Ascending aorta (tissue), 2 donors: ENCODE results near the gene CHPF. TPM values are rescaled to one million over a fixed set of nuclear protein-coding genes. Genes with fewer than 3 reads are reported as not detected.

Source experiments
- DNase-seq, 2 donors: peaks; one replicate each; pipeline ENCODE4 v3.0.0-alpha.2; 2019; ENCODE audit warnings: low spot score in 2 of 2
- H3K27ac ChIP-seq, 2 donors: fragments of 200-600 bp; sonication (generic); one replicate each; pipeline ENCODE4 v1.5.1; 2016 to 2017; ENCODE audit warnings: mild to moderate bottlenecking in 1 of 2
- H3K27me3 ChIP-seq: fragments of 200-600 bp; sonication (generic); one replicate; pipeline ENCODE4 v1.5.1; 2017
- H3K36me3 ChIP-seq, 2 donors: fragments of 200-600 bp; sonication (generic); one replicate each; pipeline ENCODE4 v1.5.1; 2016
- H3K4me1 ChIP-seq, 2 donors: fragments of 200-600 bp; sonication (generic); one replicate each; pipeline ENCODE4 v1.5.1; 2016 to 2017; ENCODE audit warnings: mild to moderate bottlenecking in 1 of 2
- H3K4me3 ChIP-seq, 2 donors: fragments of 200-600 bp; sonication (generic); one replicate each; pipeline ENCODE4 v1.5.1; 2016 to 2017; ENCODE audit warnings: mild to moderate bottlenecking in 1 of 2
- H3K9me3 ChIP-seq, 2 donors: fragments of 200-600 bp; sonication (generic); one replicate each; pipeline ENCODE4 v1.5.1; 2016
- intact Hi-C: fragments of 100-400 bp; cut with DNase I; formaldehyde crosslinking; loops from one replicate; pipeline ENCODE4 v1.15.1; 2023
- total RNA-seq: library from RNA; depleted of rRNA; stranded (reverse); fragments of >200 nt; gene quantifications from one replicate; pipeline ENCODE4 v1.1.0, GENCODE V29; 2016
- TF ChIP-seq, protein P1 (sequence below), 3 experiments: fragments of 200-600 bp in 2 of 3; fragments of 450-650 bp in 1 of 3; sonication (generic) in 2 of 3; IDR thresholded peaks; one replicate each; pipeline ENCODE4 v1.5.1; 2016 to 2019; ENCODE audit warnings: antibody characterized with exemption in 3 of 3, mild to moderate bottlenecking in 1 of 3, moderate library complexity in 1 of 3

The CHPF gene
- total RNA-seq, 1 donor from 2014 or later = 249 TPM

DNA sequence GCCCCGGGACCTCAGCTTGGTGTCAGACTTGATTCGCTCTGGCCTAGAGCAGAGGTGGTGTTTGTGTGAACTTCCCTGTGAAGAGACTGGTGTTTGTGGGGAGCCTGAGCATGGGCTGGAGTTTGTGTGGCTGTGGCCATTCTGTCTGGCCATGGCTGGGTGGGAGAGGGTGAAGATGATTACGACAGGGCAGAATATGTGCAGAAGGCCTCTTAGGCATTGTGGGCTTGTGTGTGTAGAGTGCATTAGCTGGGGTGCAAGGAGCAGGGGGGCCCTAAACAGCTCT, 17.2 kb upstream of the CHPF start:
- intact Hi-C loops = no loop called here
- Histone ChIP-seq H3K4me3 (no peak overlapping the region), H3K4me1 (no peaks in the 10 kb centered on the region), H3K9me3 (no peaks in the 10 kb centered on the region), H3K36me3 (peaks cover 18 to 40% of the 10 kb centered on the region in 2 donors), H3K27ac (no peak overlapping the region), H3K27me3 (no peaks in the 10 kb centered on the region)
- no peak for DNase-seq
- TF ChIP-seq, protein P1, sequence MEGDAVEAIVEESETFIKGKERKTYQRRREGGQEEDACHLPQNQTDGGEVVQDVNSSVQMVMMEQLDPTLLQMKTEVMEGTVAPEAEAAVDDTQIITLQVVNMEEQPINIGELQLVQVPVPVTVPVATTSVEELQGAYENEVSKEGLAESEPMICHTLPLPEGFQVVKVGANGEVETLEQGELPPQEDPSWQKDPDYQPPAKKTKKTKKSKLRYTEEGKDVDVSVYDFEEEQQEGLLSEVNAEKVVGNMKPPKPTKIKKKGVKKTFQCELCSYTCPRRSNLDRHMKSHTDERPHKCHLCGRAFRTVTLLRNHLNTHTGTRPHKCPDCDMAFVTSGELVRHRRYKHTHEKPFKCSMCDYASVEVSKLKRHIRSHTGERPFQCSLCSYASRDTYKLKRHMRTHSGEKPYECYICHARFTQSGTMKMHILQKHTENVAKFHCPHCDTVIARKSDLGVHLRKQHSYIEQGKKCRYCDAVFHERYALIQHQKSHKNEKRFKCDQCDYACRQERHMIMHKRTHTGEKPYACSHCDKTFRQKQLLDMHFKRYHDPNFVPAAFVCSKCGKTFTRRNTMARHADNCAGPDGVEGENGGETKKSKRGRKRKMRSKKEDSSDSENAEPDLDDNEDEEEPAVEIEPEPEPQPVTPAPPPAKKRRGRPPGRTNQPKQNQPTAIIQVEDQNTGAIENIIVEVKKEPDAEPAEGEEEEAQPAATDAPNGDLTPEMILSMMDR (IDR thresholded peaks at IDR 0.05) = no peak

GRCh38 chr2:219560037-219560892, 16.7 kb upstream of the CHPF start:
- H3K9me3 ChIP-seq = no peaks in the 10 kb centered on the region
- intact Hi-C loops = no loop called here
- peaks cover 18 to 43% of the 10 kb centered on the region in 2 donors for H3K36me3 ChIP-seq
- DNase-seq = no peak
- no peaks in the 10 kb centered on the region for H3K27me3 ChIP-seq
- H3K4me1 ChIP-seq = no peaks in the 10 kb centered on the region
- TF ChIP-seq, protein P1 (IDR thresholded peaks at IDR 0.05) = peak in 2 of 3 experiments; percentile 83 to 91
- no peak overlapping the region for H3K4me3 ChIP-seq
- H3K27ac ChIP-seq = no peak overlapping the region

GRCh38 chr2:219559156-219559915, 15.7 kb upstream of the CHPF start:
- Histone ChIP-seq H3K9me3 (no peaks in the 10 kb centered on the region), H3K27ac (no peak overlapping the region), H3K4me3 (no peak overlapping the region), H3K27me3 (no peaks in the 10 kb centered on the region), H3K36me3 (peaks cover 16 to 43% of the 10 kb centered on the region in 2 donors), H3K4me1 (no peaks in the 10 kb centered on the region)
- intact Hi-C loops = no loop called here
- DNase-seq = no peak
- TF ChIP-seq, protein P1 (IDR thresholded peaks at IDR 0.05) = no peak

- Histone ChIP-seq H3K27ac (no peak overlapping the region), H3K9me3 (no peaks in the 10 kb centered on the region), H3K4me1 (peaks cover 1 to 4% of the 10 kb centered on the region in 2 donors), H3K36me3 (peaks cover 4 to 32% of the 10 kb centered on the region in 2 donors), H3K27me3 (no peaks in the 10 kb centered on the region), H3K4me3 (no peak overlapping the region)
- TF ChIP-seq, protein P1 (IDR thresholded peaks at IDR 0.05) = no peak
- intact Hi-C loops = no loop called here
- DNase-seq = no peak
Observed at GRCh38 chr2:219557791-219558785, 14.5 kb upstream of the CHPF start.

DNA sequence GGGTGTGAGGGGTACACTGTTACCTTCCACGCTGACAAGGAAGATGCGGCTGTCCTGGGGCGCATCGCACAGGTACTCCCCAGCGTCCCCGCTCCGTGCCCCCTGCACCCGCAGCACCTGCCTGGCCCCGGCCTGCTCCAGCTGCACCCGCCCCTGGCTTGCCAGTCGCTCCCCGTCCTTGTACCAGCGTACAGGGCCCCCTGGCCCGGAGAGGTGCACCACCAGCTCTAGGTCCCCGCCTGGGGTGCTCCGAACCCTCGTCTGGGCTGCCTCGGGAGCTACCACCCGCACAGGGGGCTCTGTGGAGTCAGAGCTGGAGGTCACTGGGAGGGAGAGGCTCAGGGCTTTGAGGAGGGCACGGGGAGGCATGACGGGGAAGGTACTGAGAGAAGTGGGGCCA, 13.7 kb upstream of the CHPF start:
- Histone ChIP-seq H3K4me3 (no peak overlapping the region), H3K27me3 (no peaks in the 10 kb centered on the region), H3K36me3 (peaks cover 0 to 24% of the 10 kb centered on the region in 2 donors), H3K4me1 (peaks cover 6 to 8% of the 10 kb centered on the region in 2 donors), H3K27ac (no peak overlapping the region), H3K9me3 (no peaks in the 10 kb centered on the region)
- no peak for DNase-seq
- TF ChIP-seq, protein P1 (IDR thresholded peaks at IDR 0.05) = no peak
- intact Hi-C loops = no loop called here
